NCI-H1048 (cell line): ENCODE data around the gene ZG16B.

Experiments used
- DNase-seq: peaks from one replicate; lab custom pipeline; 2025; lab: John Stamatoyannopoulos, UW

The ZG16B gene

GRCh38 chr16:2825049-2825742, 4.9 kb upstream of the ZG16B start:
- DNase-seq: no peak

DNA sequence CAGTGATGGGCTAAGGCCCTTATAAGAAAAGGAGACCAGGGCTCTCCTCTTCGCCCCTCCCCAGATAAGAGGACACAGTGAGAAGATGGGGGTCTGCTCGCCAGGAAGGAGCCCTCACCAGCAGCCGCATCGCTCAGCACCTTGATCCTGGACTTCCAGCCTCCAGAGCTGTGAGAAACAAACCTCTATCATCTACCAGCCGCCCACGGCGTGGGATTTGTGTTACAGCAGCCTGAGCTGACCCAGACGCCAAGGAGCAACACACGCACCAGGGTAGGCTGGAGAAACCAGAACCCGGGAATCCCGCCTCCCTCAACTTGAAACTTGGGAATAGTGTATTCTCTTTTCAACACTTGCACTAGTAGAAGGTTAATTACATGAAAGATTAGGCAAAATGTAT, 4.2 kb upstream of the ZG16B start:
- DNase-seq: no peak

GRCh38 chr16:2826591-2827373, 3.3 kb upstream of the ZG16B start:
- no peak for DNase-seq

- no peak for DNase-seq
These were observed 2.7 kb upstream of the ZG16B start for GRCh38 chr16:2827374-2827791.

- no peak for DNase-seq
These were observed 2.1 kb upstream of the ZG16B start for GRCh38 chr16:2827831-2828520.

DNA sequence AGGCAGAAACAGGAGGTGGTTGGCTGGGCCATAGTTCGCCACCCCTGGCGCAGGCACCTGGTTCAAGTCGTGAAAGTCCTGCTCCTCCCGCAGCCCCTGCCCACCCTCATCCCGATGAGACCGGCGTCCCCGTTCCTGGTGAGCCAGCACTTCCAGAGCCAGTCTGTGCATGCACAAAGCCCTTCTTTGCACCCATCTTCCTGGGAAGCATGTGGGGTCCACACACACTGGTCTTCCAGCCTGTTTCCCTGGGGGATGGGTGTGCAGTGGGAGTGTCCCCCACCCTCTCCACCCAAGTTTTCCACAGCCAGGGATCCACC, 1.6 kb upstream of the ZG16B start:
- no peak for DNase-seq

DNA sequence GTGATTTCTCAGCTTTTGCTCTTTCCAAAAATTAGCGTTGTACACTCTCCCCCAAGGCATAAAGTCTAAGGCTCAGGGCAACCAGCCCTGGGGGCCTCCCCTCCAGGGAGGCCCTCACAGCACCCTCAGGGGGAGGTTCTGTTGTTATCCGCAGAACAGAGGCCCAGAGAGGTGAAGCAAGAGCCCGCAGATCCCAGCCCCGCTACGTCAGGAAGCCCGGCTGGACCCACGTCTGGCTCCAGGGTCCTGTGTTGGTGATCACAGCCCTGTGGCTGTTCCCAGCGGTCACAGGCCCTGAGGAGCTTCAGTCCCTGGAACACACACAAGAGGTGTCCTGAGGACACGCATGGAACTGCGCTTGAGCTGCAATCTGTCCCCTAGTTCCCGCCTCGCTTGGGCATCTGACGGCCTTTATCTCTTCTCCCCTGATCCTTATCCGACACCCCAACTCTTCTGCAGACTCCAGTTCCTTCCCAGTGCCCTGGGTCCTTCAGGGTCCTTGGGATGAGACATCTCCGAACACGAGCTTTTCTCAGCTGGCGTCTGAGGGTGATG, 1.1 kb upstream of the ZG16B start:
- no peak for DNase-seq

- no peak for DNase-seq
These were observed 222 bp downstream of the ZG16B start for GRCh38 chr16:2830355-2830695.

DNA sequence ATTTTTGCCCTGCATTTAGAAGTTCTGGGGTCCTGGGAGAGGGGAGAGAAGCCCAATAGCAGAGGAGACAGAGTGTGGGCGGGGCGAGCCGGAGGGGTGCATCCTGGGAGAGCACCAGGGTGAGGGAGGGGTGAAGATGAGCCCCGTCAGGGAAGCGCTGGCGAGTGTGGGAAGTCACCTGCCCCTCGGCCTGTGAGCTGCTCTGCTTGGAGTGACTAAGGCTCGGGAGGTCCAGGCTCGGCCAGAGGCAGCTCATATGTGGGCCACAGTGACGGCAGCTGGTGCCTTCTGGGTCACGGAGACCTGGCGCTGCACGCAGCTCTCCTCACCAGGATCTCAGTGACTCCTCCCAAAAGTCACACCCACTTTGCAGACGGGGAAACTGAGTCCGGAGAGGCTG, 1.1 kb downstream of the ZG16B start:
- no peak for DNase-seq

GRCh38 chr16:2833776-2834175, 3.7 kb downstream of the ZG16B start:
- no peak for DNase-seq

DNA sequence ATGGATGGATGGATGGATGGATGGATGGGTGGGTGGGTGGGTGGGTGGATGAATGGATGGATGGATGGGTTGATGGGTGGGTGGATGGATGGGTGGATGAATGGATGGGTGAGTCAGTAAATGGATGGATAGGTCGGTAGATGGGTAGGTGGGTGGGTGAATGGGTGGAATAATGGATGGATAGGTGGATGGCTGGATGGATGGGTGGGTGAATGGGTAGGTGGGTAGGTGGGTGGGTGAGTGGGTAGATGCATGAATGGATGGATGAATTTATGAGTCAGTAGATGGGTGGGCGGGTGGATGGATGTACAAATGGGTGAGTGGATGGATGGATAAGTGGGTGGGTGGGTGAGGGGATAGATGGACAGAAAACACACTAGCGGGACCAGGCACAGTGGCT, 4.9 kb downstream of the ZG16B start:
- DNase-seq: no peak

GRCh38 chr16:2835638-2836493, 5.8 kb downstream of the ZG16B start:
- no peak for DNase-seq

- no peak for DNase-seq
These were observed 6.8 kb downstream of the ZG16B start for GRCh38 chr16:2836646-2837508.

DNA sequence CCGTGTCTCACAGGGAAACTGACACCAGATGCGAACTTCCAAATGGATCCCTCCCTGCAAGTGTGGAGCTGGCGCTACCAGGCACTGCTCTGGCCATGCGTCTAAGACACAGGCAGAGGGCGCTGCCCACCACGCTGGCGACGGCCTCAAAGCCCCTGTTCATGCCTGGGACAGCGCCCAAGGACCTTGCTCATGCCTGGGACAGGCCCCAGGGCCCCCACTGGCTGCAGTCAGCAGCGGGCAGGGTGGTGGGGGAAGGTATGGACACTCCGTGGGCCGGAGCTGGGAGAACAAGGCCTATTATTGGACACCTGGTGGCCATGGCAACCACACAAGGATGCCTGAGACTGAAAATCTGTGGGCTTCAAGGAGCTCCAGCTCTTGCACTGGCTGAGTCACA, 8.8 kb downstream of the ZG16B start:
- no peak for DNase-seq

DNA sequence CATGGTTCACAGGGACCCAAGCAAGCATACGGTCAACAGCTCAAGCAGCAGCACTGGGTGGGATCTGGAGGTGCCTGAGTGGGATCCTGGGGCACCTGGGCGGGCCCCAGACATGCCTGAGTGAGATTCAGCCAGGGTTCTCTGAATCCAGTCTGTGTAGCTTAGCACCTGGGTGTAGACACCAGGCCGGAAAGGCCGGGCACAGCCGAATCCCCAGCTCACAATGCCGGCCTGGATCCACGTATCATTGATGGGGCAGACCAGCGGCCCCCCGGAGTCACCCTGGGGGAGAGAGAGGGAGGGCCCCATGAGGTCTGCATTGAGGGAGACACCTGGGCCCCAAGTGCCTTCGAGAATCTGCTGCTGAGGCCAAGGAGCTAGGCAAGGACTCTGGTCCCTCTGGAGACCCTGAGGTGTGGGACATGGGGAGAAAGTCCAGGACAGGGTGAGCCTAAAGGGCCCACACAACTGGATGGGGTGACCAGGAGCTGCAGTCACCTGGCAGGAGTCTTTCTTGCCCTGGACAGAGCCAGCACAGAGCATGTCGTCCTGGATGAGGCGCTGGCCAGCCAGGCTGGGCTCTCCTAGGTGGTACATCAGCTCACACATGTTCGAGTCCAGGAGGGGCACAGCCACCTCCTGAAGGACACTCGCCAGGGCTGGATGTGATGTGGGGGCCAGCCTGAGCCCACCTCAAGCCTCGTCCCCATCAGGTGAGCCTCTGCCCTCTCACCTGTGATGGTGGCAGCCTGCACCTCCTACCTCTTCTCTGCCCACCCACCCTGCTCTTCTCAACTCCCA, 9.7 kb downstream of the ZG16B start:
- no peak for DNase-seq

- DNase-seq: no peak
These were observed 10.8 kb downstream of the ZG16B start for GRCh38 chr16:2840914-2841313.

- no peak for DNase-seq
These were observed 11.7 kb downstream of the ZG16B start for GRCh38 chr16:2841606-2842339.

DNA sequence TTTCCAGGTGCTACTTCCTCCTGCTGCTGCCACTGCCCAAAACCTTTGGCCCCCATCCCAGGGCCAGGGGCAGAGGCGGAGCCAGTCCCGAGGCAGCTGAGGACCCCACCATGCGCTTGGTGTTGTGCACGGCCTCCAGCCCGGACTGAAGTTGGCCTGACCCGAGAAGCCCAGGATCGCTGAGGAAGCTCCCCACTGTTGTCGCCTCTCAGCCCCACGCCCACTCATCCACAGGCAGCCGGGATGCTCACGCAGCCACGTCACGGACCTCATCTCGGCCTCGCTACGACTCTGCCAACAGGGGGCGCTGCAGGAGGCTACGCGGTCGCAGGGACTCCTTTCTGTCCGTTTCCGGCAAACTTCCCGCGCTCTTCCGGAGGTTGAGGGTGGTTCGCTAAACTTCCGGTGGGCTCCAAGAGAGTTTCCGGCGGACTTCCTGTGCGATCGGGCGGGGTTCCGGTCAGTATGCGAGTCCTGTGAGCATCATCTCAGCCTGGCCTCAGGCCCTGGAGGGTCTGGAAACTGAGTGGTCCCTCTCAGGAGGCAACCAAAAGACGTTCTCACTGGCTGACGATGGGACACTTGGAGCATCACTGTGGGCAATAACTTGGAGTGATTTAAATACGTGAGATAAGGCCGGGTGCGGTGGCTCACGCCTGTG, 12.4 kb downstream of the ZG16B start:
- DNase-seq: no peak

GRCh38 chr16:2843526-2843925, 13.4 kb downstream of the ZG16B start:
- no peak for DNase-seq
